HTR-8/SVneo (cell line): Measurements from ENCODE around the gene FCF1.

Experiments used
- DNase-seq: peaks from one replicate; pipeline ENCODE4 v3.0.0; 2011; ENCODE audit warnings: low spot score, mixed read lengths; ENCODE audit not compliant: insufficient read length
- FAIRE-seq: peaks from 2 replicates; lab custom pipeline; 2011; peaks lifted over from hg19 to GRCh38; lab: Jason Lieb, UNC

FCF1 gene

DNA sequence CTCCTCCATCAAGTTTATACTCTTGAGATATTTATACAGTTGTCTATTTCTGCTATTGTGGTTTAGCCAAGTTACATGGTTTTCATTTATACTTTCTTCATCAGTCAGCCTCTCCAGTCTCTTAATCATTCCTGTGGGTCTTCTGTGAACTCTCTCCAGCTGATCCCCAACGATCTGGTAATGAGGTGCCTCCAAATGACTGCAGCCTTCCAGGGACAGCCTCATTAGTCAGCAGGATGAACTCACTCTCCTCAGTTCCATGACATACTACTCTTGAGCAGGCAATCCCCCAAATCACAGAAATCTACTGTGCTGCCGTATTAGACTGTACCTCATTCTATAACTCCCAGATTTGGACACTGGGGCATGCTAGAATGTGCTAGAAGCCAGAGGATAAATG lies 15.4 kb upstream of the FCF1 start:
- no peak for DNase-seq

GRCh38 chr14:74697976-74698375 lies 15.0 kb upstream of the FCF1 start:
- FAIRE-seq (no peak), DNase-seq (no peak)

More for the DNA sequence above, 15.4 kb upstream of the FCF1 start:
- no peak for FAIRE-seq

GRCh38 chr14:74698465-74698864 lies 14.5 kb upstream of the FCF1 start:
- FAIRE-seq (peak; percentile 33), DNase-seq (no peak)

- FAIRE-seq: no peak
- no peak for DNase-seq
Observed at GRCh38 chr14:74702293-74702692, 10.7 kb upstream of the FCF1 start.

- peak; percentile 40 for FAIRE-seq
- DNase-seq: no peak
Observed at GRCh38 chr14:74703043-74703442, 9.9 kb upstream of the FCF1 start.

DNA sequence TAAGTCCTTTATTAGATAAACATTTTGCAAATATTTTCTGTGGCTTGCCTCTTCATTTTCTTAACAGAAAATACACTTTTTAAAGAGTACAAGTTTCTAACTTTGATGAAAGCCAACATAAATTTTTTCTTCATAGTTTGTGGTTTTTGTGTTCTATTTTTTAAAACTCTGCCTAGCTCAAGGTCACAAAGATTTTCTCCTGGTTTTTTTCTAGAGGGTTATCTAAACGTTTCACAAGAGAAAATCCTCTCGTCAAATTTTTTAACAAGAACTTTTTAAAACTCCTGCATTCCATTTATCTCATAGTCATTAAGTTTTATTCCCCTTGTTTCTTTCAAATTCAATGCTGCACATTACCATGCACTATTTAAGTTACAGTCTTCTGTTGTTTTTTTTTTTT lies 8.3 kb upstream of the FCF1 start:
- FAIRE-seq: no peak
- DNase-seq: no peak

- FAIRE-seq (peak; percentile 36), DNase-seq (no peak)
Observed at GRCh38 chr14:74705613-74706500, 7.1 kb upstream of the FCF1 start.

GRCh38 chr14:74710480-74710879 lies 2.5 kb upstream of the FCF1 start:
- no peak for DNase-seq
- no peak for FAIRE-seq

- FAIRE-seq: peak; percentile 77
- no peak for DNase-seq
Observed at GRCh38 chr14:74711651-74712050, 1.3 kb upstream of the FCF1 start.

DNA sequence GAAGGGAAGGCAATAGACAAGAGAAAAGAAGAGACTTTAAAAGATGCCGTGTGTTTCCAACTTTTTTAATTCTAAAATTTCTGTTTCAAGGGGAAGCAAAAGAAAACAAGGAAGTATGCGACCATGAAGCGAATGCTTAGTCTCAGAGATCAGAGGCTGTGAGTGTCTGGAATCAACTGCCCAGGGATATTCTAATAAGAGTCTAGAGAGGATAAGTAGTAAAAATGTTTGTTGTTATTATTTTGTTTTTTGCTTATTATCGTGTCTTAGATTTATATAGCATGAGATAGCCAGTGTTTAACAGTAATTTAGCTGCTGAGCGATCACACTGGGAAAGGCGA lies 421 bp downstream of the FCF1 start:
- DNase-seq (no peak), FAIRE-seq (no peak)

DNA sequence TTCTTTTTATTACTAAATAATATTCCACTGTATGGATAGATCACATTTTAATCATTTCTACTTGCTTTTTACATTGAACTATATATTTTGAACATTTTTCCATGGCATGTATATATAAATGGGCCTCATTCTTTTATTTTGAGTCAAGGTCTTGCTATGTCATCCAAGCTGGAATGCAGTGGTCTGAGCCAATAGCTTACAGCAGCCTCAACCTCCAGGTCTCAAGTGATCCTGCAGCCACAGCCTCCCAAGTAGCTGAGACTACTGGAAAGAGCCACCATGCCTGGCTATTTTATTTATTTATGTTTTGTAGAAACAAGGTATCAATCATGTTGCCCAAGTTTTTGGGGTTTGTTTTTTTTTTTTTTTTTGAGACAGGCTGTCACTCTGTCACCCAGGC lies 7.6 kb downstream of the FCF1 start:
- no peak for FAIRE-seq
- no peak for DNase-seq

GRCh38 chr14:74723134-74723533 lies 10.2 kb downstream of the FCF1 start:
- no peak for FAIRE-seq

GRCh38 chr14:74732387-74732786 lies 19.4 kb downstream of the FCF1 start:
- FAIRE-seq: peak; percentile 38
- no peak for DNase-seq

More at GRCh38 chr14:74723134-74723533, 10.2 kb downstream of the FCF1 start:
- no peak for DNase-seq

DNA sequence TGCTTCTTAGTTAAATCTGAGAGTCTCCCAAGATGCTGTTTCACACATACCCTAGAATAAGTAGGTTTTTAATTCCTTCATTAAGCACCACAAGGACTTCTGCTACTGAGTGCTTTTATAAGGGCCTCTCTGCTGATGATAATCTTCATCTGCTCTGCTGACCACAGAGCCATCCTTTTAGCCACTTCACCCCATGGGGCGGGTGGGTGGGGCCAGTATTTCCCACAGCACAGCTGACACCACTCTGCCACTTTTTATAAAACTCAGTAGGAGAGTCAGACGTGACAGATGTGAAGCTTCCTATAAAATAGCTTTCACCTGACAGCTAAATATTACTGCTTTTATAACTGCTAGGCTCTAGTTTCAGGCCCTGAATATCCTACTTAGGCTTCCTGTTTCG lies 20.3 kb downstream of the FCF1 start:
- DNase-seq (no peak), FAIRE-seq (no peak)

GRCh38 chr14:74735125-74735524 lies 22.2 kb downstream of the FCF1 start:
- DNase-seq (no peak), FAIRE-seq (no peak)

GRCh38 chr14:74737753-74738325 lies 24.9 kb downstream of the FCF1 start:
- FAIRE-seq: peak; percentile 51
- DNase-seq: peak; percentile 36

GRCh38 chr14:74739293-74740030 lies 26.5 kb downstream of the FCF1 start:
- DNase-seq (no peak), FAIRE-seq (peak; percentile 86)

- FAIRE-seq (no peak), DNase-seq (no peak)
Observed at GRCh38 chr14:74747237-74747636, 34.3 kb downstream of the FCF1 start.

- no peak for DNase-seq
- peak; percentile 76 for FAIRE-seq
Observed at GRCh38 chr14:74754157-74754556, 41.2 kb downstream of the FCF1 start.

GRCh38 chr14:74754899-74755298 lies 42.0 kb downstream of the FCF1 start:
- DNase-seq: no peak
- FAIRE-seq: peak; percentile 72

DNA sequence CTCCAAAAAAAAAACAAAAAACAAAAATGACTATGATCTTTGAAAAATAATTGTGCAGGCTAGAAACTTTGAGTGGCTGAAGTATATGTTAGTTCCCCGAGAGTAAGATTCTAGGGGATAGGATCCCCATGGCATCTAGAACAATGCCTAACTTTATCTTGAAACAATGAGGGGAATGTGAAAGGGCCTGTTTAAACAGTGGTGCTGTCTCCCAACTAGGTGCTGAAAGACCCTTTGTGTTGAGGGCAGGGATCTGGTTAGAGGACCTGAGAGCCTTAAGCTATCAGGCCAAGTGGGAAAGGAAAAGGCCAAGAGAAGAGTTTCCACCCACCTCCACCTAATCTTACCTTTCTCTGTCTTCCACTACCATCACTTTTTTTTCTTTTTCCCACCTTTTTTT lies 43.4 kb downstream of the FCF1 start:
- no peak for FAIRE-seq
- DNase-seq: no peak
